Measurements from ENCODE around the gene FARP1. TPM values are rescaled to one million over a fixed set of nuclear protein-coding genes. Genes with fewer than 3 reads are reported as not detected.

The FARP1 gene
- total and polyA plus RNA-seq, 2 of the 13 experiments (the other 11 are each of a cell fraction or from before 2014, with no cell fraction given) = 70.6 to 126 TPM

DNA sequence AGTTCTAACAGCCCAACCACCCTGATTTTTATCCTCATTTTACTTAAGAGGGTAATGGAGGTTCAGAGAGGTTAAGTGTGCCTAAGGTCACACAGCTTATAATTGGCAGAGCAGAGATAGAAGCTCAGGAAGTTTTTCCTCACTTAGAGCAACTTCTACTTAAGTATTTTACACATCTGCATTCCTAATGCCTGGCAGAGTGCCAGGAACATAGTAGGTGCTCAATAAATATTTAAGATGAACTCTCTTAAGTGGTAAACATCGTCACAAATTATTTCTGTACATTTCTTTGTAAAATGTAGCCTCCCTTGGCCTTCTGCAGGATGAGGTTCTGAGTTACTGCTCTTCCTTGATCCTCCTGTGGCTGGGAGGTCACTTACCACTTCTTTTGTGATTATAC is 14.7 kb downstream of the FARP1 start:
- POLR2A ChIA-PET = no interaction called here
- intact Hi-C loops (cut with micrococcal nuclease; ENCODE audit: unreplicated experiment) (no loop called here), in situ Hi-C loops (cut with HindIII; ENCODE audit: extremely low pct_ligation_motif_present, low pct_unique_long_range_greater_than_20kb) (no loop called here)
- H3K9ac ChIP-seq (ENCODE audit: insufficient read depth, low read depth, low read length) = no peak overlapping the region
- H3K9me3 ChIP-seq (ENCODE audit: low read length) = no peaks in the 10 kb centered on the region
- peaks cover 96% of the 10 kb centered on the region for H3K79me2 ChIP-seq (ENCODE audit: insufficient read depth, low read length)
- peaks cover 11 to 38% of the 10 kb centered on the region in 2 experiments for H3K36me3 ChIP-seq (replicated peaks in 1 of 2; ENCODE audit: control insufficient read depth in 1 of 2, insufficient read depth in 2 of 2, low read length in 2 of 2)
- ATAC-seq = no peak
- 92% methylated on average over 1 of the region's 1 CpG for WGBS (ENCODE audit: low lambda C conversion rate)
- TF ChIP-seq ZNF768 (CRISPR knock-in tag; IDR thresholded peaks at IDR 0.05) = peak; percentile 75; the same call in 1 of the 2 replicates
- TF ChIP-seq SSRP1 (CRISPR knock-in tag; IDR thresholded peaks at IDR 0.05) = 0 out of 2 replicates have a peak, but pooled peaks have one; percentile 36
- peak; percentile 69; the same call in 1 of the 2 replicates for TF ChIP-seq ZKSCAN1 (IDR thresholded peaks at IDR 0.05; ENCODE audit: low read length)
- TF ChIP-seq, protein P1, sequence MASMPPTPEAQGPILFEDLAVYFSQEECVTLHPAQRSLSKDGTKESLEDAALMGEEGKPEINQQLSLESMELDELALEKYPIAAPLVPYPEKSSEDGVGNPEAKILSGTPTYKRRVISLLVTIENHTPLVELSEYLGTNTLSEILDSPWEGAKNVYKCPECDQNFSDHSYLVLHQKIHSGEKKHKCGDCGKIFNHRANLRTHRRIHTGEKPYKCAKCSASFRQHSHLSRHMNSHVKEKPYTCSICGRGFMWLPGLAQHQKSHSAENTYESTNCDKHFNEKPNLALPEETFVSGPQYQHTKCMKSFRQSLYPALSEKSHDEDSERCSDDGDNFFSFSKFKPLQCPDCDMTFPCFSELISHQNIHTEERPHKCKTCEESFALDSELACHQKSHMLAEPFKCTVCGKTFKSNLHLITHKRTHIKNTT (CRISPR knock-in tag; IDR thresholded peaks at IDR 0.05) = no peak
- 0 out of 2 replicates have a peak, but pooled peaks have one; percentile 43 for TF ChIP-seq ZMYM3 (CRISPR knock-in tag; IDR thresholded peaks at IDR 0.05)
- no peak; the same call in 1 of the 2 replicates for TF ChIP-seq DNMT3B (CRISPR knock-in tag; conservative IDR thresholded peaks at IDR 0.05)
- no peaks in the 10 kb centered on the region for H3K27me3 ChIP-seq (ENCODE audit: control insufficient read depth in 1 of 2, insufficient read depth in 2 of 2, low read length in 2 of 2)
- H3K4me1 ChIP-seq (ENCODE audit: insufficient read depth, low read length) = peaks cover 96% of the 10 kb centered on the region
- no peak overlapping the region for H3K4me3 ChIP-seq (replicated peaks in 1 of 3; ENCODE audit: insufficient read depth in 1 of 3, low read depth in 2 of 3, low read length in 3 of 3)
- no peak for DNase-seq (ENCODE audit: low spot score)
- H3K27ac ChIP-seq (ENCODE audit: extremely low read length, insufficient read depth, low read length) = peak overlapping the region; percentile 19
- H4K20me1 ChIP-seq (ENCODE audit: insufficient read depth, low read length) = peaks cover 73% of the 10 kb centered on the region
- CTCF ChIA-PET (ENCODE audit: low intra/inter-chr PET ratio, low total read pairs) = no interaction called here
- no TSS peak for BruUV-seq (replicated peaks)
- H2AFZ ChIP-seq (ENCODE audit: low read length) = no peak overlapping the region
- no peak for FAIRE-seq
- no peak overlapping the region for H3K4me2 ChIP-seq (ENCODE audit: low read depth, low read length)

DNA sequence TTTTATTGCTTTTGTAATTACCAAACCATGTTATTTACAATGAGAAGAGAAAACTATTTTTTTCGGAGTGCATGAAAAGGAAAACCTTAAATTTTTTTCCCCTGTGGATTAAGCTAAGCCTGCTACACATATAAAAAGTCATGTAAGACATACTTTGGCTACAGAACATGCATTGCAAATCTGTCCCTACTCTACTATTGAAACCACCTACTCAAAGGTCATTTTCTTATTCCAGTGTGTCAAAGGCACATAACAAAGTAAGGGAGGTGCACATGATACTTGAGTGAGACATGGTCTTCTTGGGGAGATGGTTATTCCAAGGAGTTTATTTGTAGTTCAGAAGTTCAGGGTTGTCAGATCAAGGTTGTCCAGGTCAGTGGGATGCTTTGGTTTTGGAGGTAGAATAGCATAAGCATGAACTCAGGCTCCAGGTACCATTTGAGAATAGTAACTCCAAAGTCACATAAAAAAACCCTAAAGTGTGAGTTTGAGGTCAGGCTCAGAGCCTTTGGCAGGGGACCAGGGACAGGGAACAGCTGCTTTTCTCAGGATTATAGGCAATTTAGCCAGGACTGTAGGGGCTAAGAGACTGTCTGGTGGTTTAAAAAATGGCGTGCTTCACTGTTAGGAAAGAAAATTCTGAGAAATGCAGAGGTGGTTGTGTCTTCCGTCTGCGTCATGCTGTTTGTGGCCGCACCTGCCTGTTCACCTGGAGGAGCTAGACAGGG is 15.4 kb downstream of the FARP1 start:
- DNase-seq (ENCODE audit: low spot score) (no peak), ATAC-seq (no peak), FAIRE-seq (no peak)
- TF ChIP-seq ZNF326 (CRISPR knock-in tag; IDR thresholded peaks at IDR 0.05; ENCODE audit: borderline replicate concordance) (no peak), IRF2 (CRISPR knock-in tag; IDR thresholded peaks at IDR 0.05) (no peak)
- TF ChIP-seq, protein P2, sequence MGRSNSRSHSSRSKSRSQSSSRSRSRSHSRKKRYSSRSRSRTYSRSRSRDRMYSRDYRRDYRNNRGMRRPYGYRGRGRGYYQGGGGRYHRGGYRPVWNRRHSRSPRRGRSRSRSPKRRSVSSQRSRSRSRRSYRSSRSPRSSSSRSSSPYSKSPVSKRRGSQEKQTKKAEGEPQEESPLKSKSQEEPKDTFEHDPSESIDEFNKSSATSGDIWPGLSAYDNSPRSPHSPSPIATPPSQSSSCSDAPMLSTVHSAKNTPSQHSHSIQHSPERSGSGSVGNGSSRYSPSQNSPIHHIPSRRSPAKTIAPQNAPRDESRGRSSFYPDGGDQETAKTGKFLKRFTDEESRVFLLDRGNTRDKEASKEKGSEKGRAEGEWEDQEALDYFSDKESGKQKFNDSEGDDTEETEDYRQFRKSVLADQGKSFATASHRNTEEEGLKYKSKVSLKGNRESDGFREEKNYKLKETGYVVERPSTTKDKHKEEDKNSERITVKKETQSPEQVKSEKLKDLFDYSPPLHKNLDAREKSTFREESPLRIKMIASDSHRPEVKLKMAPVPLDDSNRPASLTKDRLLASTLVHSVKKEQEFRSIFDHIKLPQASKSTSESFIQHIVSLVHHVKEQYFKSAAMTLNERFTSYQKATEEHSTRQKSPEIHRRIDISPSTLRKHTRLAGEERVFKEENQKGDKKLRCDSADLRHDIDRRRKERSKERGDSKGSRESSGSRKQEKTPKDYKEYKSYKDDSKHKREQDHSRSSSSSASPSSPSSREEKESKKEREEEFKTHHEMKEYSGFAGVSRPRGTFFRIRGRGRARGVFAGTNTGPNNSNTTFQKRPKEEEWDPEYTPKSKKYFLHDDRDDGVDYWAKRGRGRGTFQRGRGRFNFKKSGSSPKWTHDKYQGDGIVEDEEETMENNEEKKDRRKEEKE (IDR thresholded peaks at IDR 0.05) = no peak
- Histone ChIP-seq H3K36me3 (replicated peaks in 1 of 2; ENCODE audit: control insufficient read depth in 1 of 2, insufficient read depth in 2 of 2, low read length in 2 of 2) (peaks cover 11 to 40% of the 10 kb centered on the region in 2 experiments), H4K20me1 (ENCODE audit: insufficient read depth, low read length) (peaks cover 74% of the 10 kb centered on the region), H3K9ac (ENCODE audit: insufficient read depth, low read depth, low read length) (no peak overlapping the region), H3K4me2 (ENCODE audit: low read depth, low read length) (no peak overlapping the region), H3K27ac (ENCODE audit: extremely low read length, insufficient read depth, low read length) (no peak overlapping the region), H3K4me3 (replicated peaks in 1 of 3; ENCODE audit: insufficient read depth in 1 of 3, low read depth in 2 of 3, low read length in 3 of 3) (no peak overlapping the region), H3K4me1 (ENCODE audit: insufficient read depth, low read length) (peaks cover 100% of the 10 kb centered on the region), H3K9me3 (ENCODE audit: low read length) (no peaks in the 10 kb centered on the region), H2AFZ (ENCODE audit: low read length) (no peak overlapping the region), H3K79me2 (ENCODE audit: insufficient read depth, low read length) (peaks cover 98% of the 10 kb centered on the region), H3K27me3 (ENCODE audit: control insufficient read depth in 1 of 2, insufficient read depth in 2 of 2, low read length in 2 of 2) (no peaks in the 10 kb centered on the region)
- intact Hi-C loops (cut with micrococcal nuclease; ENCODE audit: unreplicated experiment) = no loop called here
- CTCF ChIA-PET (ENCODE audit: low intra/inter-chr PET ratio, low total read pairs) = no interaction called here
- BruUV-seq (replicated peaks) = no TSS peak
- in situ Hi-C loops (cut with HindIII; ENCODE audit: extremely low pct_ligation_motif_present, low pct_unique_long_range_greater_than_20kb) = no loop called here
- POLR2A ChIA-PET = interaction anchor here (0.7 kb wide), 1 partner anchor 116 kb away, joined by 3 read pairs; no protein-coding TSS in a partner anchor
- WGBS (ENCODE audit: low lambda C conversion rate) = 96% methylated on average over 5 of the region's 5 CpGs

Measured in HepG2 (cell line).